WTC11 (cell line): ENCODE data around the gene RPL10. TPM values are rescaled to one million over a fixed set of nuclear protein-coding genes. Genes with fewer than 3 reads are reported as not detected.
A peak's percentile ranks its signal among the peaks of the same experiment; 100 is the strongest.

Experiments
- ATAC-seq: fragments of 200-7000 bp; cut with Tn5 transposase; 2 replicates; pipeline ENCODE4 v1.10.0; 2021; ENCODE audit warnings: mild to moderate bottlenecking, moderate library complexity
- CTCF ChIA-PET: fragments of 300-600 bp; sonication (Branson Sonifier 250); formaldehyde crosslinking; loops from one replicate; lab custom pipeline; 2021; ENCODE audit warnings: antibody characterized with exemption; lab: Charles Lee
- POLR2A ChIA-PET: fragments of 350-600 bp; sonication (Branson Sonifier 250); formaldehyde crosslinking; loops from one replicate; lab custom pipeline; 2021; ENCODE audit warnings: antibody characterized with exemption; lab: Charles Lee
- DNase-seq: peaks from one replicate; pipeline ENCODE4 v3.0.0; 2021; ENCODE audit warnings: low spot score
- H3K27ac Mint-ChIP-seq: 2 replicates; pipeline ENCODE4 v1.8.0; 2021; ENCODE audit warnings: mixed read lengths
- H3K27me3 Mint-ChIP-seq: 2 replicates; pipeline ENCODE4 v1.8.0; 2021; ENCODE audit warnings: low read depth, mild to moderate bottlenecking, moderate library complexity, mixed read lengths
- H3K36me3 Mint-ChIP-seq: 2 replicates; pipeline ENCODE4 v1.8.0; 2021; ENCODE audit warnings: mixed read lengths
- H3K4me1 Mint-ChIP-seq: 2 replicates; pipeline ENCODE4 v1.8.0; 2022; ENCODE audit warnings: mixed read lengths
- H3K4me3 Mint-ChIP-seq: 2 replicates; pipeline ENCODE4 v1.8.0; 2021; ENCODE audit warnings: mild to moderate bottlenecking, moderate library complexity, mixed read lengths
- H3K9me3 Mint-ChIP-seq: 2 replicates; pipeline ENCODE4 v1.8.0; 2021; ENCODE audit warnings: mixed read lengths
- ELF4 ChIP-seq: sonication (generic); formaldehyde crosslinking; IDR thresholded peaks from 2 replicates; pipeline ENCODE4 v1.8.1; 2022; ENCODE audit warnings: low read depth, mild to moderate bottlenecking, moderate library complexity, missing genetic modification reagents
- HMGA2 ChIP-seq: fragments of 250-450 bp; sonication (Bioruptor Pico); IDR thresholded peaks from 2 replicates; pipeline ENCODE4 v1.4.0; 2021; ENCODE audit warnings: mild to moderate bottlenecking, moderate library complexity
- IRF2 ChIP-seq: sonication (generic); formaldehyde crosslinking; IDR thresholded peaks from 2 replicates; pipeline ENCODE4 v1.8.0; 2022; ENCODE audit warnings: low read depth, missing genetic modification reagents, borderline replicate concordance
- SP1 ChIP-seq: sonication (generic); formaldehyde crosslinking; conservative IDR thresholded peaks from 2 replicates; pipeline ENCODE4 v1.8.1; 2022; ENCODE audit warnings: missing genetic modification reagents
- ZBTB21 ChIP-seq: sonication (generic); formaldehyde crosslinking; IDR thresholded peaks from 2 replicates; pipeline ENCODE4 v1.8.1; 2023; ENCODE audit warnings: mild to moderate bottlenecking, missing genetic modification reagents, borderline replicate concordance
- total RNA-seq: library from RNA; stranded (reverse); gene quantifications from 3 replicates; pipeline ENCODE4 v1.2.3, GENCODE V29; 2021
- TF ChIP-seq, protein P1 (sequence below): sonication (generic); formaldehyde crosslinking; IDR thresholded peaks from 2 replicates; pipeline ENCODE4 v1.8.0; 2022; ENCODE audit warnings: mild to moderate bottlenecking, missing genetic modification reagents
- TF ChIP-seq, protein P2 (sequence below): sonication (generic); formaldehyde crosslinking; IDR thresholded peaks from 2 replicates; pipeline ENCODE4 v1.8.1; 2022; ENCODE audit warnings: mild to moderate bottlenecking, missing genetic modification reagents, moderate library complexity, borderline replicate concordance
- TF ChIP-seq, protein P3 (sequence below): sonication (generic); formaldehyde crosslinking; IDR thresholded peaks from 2 replicates; pipeline ENCODE4 v1.8.1; 2023; ENCODE audit warnings: mild to moderate bottlenecking, missing genetic modification reagents
- TF ChIP-seq, protein P4 (sequence below): sonication (generic); formaldehyde crosslinking; IDR thresholded peaks from 2 replicates; pipeline ENCODE4 v1.8.1; 2023; ENCODE audit warnings: mild to moderate bottlenecking, moderate library complexity, missing genetic modification reagents
- TF ChIP-seq, protein P5 (sequence below): sonication (generic); formaldehyde crosslinking; IDR thresholded peaks from 2 replicates; pipeline ENCODE4 v1.8.1; 2023; ENCODE audit warnings: mild to moderate bottlenecking, missing genetic modification reagents, borderline replicate concordance
- TF ChIP-seq, protein P6 (sequence below): sonication (generic); formaldehyde crosslinking; IDR thresholded peaks from 2 replicates; pipeline ENCODE4 v1.8.1; 2022; ENCODE audit warnings: low read depth, missing genetic modification reagents, borderline replicate concordance
- TF ChIP-seq, protein P7 (sequence below): sonication (generic); formaldehyde crosslinking; IDR thresholded peaks from 2 replicates; pipeline ENCODE4 v1.8.0; 2022; ENCODE audit warnings: mild to moderate bottlenecking, missing genetic modification reagents

The RPL10 gene
- total RNA-seq, 1 experiment from 2014 or later: 2,241 TPM

DNA sequence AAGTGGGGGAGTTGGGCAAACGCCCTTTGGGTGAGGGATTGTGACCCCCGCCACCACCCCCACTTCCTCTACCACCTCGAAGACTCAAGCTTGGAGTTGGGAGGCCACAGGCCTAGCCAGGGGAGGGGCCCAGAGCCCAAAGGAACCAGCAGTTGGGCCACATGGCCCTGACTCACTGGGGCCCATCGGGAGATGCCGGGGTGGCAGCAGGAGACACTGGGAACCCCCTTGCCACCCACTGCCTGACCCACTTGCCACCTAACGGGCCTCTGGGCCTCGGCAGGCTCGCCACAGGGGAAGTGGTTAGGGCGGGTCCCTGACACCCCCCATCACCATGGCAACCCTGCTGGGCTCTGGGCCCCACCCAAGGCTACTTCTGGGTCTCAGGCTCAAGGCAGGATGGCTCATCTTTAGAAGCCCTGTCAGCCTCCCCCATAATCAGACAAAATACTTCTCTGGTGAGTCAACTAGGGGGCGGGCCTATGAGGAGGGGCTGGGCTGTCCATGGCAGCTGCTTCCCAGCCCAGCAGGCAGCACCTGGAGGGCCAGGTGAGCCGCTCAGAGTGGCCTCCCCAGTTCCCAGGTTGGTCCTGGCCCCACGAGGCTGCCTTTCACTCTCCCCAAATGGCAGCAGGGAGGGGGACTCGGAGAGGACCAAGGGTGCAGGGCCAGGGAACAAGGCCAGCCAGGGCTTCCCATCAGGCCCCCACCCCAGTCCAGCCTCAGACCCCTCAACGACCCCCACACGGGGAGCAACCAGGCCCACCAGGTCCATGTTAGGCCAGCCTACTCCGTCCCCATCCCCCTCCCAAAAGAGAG lies 29.3 kb upstream of the RPL10 start:
- TF ChIP-seq, protein P1, sequence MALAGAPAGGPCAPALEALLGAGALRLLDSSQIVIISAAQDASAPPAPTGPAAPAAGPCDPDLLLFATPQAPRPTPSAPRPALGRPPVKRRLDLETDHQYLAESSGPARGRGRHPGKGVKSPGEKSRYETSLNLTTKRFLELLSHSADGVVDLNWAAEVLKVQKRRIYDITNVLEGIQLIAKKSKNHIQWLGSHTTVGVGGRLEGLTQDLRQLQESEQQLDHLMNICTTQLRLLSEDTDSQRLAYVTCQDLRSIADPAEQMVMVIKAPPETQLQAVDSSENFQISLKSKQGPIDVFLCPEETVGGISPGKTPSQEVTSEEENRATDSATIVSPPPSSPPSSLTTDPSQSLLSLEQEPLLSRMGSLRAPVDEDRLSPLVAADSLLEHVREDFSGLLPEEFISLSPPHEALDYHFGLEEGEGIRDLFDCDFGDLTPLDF: no peak
- TF ChIP-seq ZBTB21: no peak
- TF ChIP-seq, protein P2, sequence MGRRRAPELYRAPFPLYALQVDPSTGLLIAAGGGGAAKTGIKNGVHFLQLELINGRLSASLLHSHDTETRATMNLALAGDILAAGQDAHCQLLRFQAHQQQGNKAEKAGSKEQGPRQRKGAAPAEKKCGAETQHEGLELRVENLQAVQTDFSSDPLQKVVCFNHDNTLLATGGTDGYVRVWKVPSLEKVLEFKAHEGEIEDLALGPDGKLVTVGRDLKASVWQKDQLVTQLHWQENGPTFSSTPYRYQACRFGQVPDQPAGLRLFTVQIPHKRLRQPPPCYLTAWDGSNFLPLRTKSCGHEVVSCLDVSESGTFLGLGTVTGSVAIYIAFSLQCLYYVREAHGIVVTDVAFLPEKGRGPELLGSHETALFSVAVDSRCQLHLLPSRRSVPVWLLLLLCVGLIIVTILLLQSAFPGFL (CRISPR knock-in tag): no peak
- TF ChIP-seq, protein P3, sequence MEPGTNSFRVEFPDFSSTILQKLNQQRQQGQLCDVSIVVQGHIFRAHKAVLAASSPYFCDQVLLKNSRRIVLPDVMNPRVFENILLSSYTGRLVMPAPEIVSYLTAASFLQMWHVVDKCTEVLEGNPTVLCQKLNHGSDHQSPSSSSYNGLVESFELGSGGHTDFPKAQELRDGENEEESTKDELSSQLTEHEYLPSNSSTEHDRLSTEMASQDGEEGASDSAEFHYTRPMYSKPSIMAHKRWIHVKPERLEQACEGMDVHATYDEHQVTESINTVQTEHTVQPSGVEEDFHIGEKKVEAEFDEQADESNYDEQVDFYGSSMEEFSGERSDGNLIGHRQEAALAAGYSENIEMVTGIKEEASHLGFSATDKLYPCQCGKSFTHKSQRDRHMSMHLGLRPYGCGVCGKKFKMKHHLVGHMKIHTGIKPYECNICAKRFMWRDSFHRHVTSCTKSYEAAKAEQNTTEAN: no peak
- no peak for TF ChIP-seq HMGA2
- TF ChIP-seq, protein P4, sequence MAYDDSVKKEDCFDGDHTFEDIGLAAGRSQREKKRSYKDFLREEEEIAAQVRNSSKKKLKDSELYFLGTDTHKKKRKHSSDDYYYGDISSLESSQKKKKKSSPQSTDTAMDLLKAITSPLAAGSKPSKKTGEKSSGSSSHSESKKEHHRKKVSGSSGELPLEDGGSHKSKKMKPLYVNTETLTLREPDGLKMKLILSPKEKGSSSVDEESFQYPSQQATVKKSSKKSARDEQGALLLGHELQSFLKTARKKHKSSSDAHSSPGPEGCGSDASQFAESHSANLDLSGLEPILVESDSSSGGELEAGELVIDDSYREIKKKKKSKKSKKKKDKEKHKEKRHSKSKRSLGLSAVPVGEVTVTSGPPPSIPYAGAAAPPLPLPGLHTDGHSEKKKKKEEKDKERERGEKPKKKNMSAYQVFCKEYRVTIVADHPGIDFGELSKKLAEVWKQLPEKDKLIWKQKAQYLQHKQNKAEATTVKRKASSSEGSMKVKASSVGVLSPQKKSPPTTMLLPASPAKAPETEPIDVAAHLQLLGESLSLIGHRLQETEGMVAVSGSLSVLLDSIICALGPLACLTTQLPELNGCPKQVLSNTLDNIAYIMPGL (CRISPR knock-in tag): no peak
- TF ChIP-seq, protein P5, sequence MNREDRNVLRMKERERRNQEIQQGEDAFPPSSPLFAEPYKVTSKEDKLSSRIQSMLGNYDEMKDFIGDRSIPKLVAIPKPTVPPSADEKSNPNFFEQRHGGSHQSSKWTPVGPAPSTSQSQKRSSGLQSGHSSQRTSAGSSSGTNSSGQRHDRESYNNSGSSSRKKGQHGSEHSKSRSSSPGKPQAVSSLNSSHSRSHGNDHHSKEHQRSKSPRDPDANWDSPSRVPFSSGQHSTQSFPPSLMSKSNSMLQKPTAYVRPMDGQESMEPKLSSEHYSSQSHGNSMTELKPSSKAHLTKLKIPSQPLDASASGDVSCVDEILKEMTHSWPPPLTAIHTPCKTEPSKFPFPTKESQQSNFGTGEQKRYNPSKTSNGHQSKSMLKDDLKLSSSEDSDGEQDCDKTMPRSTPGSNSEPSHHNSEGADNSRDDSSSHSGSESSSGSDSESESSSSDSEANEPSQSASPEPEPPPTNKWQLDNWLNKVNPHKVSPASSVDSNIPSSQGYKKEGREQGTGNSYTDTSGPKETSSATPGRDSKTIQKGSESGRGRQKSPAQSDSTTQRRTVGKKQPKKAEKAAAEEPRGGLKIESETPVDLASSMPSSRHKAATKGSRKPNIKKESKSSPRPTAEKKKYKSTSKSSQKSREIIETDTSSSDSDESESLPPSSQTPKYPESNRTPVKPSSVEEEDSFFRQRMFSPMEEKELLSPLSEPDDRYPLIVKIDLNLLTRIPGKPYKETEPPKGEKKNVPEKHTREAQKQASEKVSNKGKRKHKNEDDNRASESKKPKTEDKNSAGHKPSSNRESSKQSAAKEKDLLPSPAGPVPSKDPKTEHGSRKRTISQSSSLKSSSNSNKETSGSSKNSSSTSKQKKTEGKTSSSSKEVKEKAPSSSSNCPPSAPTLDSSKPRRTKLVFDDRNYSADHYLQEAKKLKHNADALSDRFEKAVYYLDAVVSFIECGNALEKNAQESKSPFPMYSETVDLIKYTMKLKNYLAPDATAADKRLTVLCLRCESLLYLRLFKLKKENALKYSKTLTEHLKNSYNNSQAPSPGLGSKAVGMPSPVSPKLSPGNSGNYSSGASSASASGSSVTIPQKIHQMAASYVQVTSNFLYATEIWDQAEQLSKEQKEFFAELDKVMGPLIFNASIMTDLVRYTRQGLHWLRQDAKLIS (CRISPR knock-in tag): no peak
- TF ChIP-seq SP1 (CRISPR knock-in tag): no peak; the same call in 1 of the 2 replicates
- peak overlapping the region; percentile 59 for H3K4me3 Mint-ChIP-seq
- no peak overlapping the region for H3K27ac Mint-ChIP-seq
- ChIA-PET CTCF (interaction anchor here (1.0 kb wide), 1 partner anchor 122 kb away, joined by 3 read pairs; the partner anchor contains the start of gene SLC10A3), POLR2A (interaction anchor here (0.7 to 1.5 kb wide), 8 partner anchors 9 to 89 kb away, joined by 3 to 12 read pairs (median 5); partner anchors contain the start of genes EMD, PLXNA3 and RPL10)
- DNase-seq (peak; percentile 31), ATAC-seq (0 out of 2 replicates have a peak, but pooled peaks have one; percentile 0)
- H3K27me3 Mint-ChIP-seq: peaks cover 3% of the 10 kb centered on the region; the same call in 1 of the 2 replicates
- no peaks in the 10 kb centered on the region for H3K9me3 Mint-ChIP-seq
- H3K4me1 Mint-ChIP-seq: peaks cover 11% of the 10 kb centered on the region
- peaks cover 27% of the 10 kb centered on the region for H3K36me3 Mint-ChIP-seq

DNA sequence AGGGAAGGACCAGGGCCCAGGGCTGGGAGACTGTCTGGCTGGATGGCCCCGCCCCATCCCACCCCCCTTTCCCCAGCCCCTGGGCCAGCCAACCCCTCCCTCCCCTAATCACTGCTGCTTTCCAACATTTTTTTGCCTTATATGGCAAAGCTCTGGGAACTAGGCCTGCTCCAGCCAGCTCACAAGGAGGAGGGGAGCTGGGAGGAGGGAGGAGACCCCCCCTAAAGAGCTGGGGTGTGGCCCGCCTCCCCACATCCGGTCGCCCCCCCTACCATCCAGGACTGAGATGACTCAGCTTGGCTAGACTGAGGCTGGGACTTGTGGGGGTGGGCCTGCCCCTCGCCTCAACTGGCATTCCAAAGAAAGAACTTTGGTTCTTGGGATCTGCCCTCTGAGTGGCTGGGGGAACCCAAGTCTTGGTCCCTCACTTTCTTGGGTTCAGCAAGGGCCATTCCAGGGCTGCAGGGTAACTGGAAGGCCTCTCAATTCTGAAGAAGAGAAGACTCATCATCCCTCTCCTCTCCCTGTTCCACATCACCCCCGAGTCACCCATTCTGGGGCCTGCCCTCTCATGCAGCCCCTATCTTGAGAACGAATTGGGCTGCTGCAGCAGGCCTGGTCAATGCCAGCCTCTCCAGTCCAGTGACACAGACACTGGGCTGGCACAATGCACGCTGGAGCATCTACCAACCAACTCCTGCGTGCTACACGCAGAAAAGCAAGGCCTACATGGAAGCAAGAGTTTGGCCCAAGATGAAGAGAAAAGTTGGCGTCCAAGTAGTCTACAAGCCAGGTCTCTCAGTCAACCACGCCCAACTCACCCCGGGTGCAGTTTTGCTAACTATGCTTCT lies 28.5 kb upstream of the RPL10 start:
- CTCF ChIA-PET: interaction anchor here (1.0 kb wide), 1 partner anchor 121 kb away, joined by 3 read pairs; the partner anchor contains the start of gene SLC10A3
- TF ChIP-seq, protein P6, sequence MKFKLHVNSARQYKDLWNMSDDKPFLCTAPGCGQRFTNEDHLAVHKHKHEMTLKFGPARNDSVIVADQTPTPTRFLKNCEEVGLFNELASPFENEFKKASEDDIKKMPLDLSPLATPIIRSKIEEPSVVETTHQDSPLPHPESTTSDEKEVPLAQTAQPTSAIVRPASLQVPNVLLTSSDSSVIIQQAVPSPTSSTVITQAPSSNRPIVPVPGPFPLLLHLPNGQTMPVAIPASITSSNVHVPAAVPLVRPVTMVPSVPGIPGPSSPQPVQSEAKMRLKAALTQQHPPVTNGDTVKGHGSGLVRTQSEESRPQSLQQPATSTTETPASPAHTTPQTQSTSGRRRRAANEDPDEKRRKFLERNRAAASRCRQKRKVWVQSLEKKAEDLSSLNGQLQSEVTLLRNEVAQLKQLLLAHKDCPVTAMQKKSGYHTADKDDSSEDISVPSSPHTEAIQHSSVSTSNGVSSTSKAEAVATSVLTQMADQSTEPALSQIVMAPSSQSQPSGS (CRISPR knock-in tag): no peak
- TF ChIP-seq, protein P5 (CRISPR knock-in tag): no peak
- TF ChIP-seq ELF4 (CRISPR knock-in tag) (no peak), IRF2 (CRISPR knock-in tag) (no peak)
- TF ChIP-seq, protein P7, sequence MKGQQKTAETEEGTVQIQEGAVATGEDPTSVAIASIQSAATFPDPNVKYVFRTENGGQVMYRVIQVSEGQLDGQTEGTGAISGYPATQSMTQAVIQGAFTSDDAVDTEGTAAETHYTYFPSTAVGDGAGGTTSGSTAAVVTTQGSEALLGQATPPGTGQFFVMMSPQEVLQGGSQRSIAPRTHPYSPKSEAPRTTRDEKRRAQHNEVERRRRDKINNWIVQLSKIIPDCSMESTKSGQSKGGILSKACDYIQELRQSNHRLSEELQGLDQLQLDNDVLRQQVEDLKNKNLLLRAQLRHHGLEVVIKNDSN (CRISPR knock-in tag): no peak

More for the DNA sequence above, 28.5 kb upstream of the RPL10 start:
- DNase-seq (peak; percentile 79), ATAC-seq (peak; percentile 38)
- Mint-ChIP-seq H3K4me3 (peak overlapping the region; percentile 92), H3K27ac (peak overlapping the region; percentile 97), H3K9me3 (no peaks in the 10 kb centered on the region), H3K27me3 (peaks cover 3% of the 10 kb centered on the region; the same call in 1 of the 2 replicates), H3K36me3 (peaks cover 24% of the 10 kb centered on the region), H3K4me1 (peaks cover 11% of the 10 kb centered on the region)
- POLR2A ChIA-PET: interaction anchor here (0.6 to 1.5 kb wide), 10 partner anchors 8 to 120 kb away, joined by 3 to 12 read pairs (median 4); partner anchors contain the start of genes EMD, PLXNA3, RPL10 and SLC10A3
